Activated T-cell treated with anti-CD3 and anti-CD28 coated beads for 4 hours (primary cell): ENCODE measurements around the gene INHA.

Source experiments
- DNase-seq: peaks from one replicate; pipeline ENCODE4 v3.0.0-alpha.2; 2020

INHA gene

DNA sequence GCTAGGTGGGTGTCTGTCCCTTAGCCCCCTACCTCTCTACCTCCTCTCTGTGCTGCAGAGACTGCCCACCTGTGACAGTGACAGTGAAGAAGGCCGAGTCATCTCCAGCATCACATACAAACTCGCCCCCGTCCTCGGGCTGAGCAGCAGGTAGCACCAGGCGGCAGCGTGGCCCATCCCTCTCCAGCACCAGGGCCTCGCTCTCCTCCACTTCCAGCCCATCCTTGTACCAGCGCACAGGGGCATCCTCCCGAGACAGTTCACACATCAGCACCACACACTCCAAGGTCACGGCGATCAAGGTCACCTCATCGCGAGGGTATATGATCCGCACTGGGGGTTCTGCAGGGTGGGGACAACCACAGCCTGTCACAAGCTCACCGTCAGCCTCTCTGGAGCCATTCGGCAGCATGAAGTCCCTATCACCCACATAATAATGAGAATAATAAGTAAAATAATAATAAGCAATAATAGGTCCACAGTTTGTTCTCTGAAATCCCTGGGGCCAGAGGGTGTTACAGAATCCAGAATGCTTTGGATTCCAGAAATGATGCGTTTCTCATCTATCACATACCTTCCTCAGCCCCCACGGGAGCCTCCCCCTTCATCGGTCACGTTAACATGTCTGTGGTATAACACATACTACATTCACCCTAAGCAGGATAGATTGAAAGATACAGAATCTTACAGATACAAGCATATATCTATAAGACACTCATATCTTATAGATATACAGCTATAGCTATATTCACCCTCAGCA is 12.8 kb upstream of the INHA start:
- DNase-seq = no peak

DNA sequence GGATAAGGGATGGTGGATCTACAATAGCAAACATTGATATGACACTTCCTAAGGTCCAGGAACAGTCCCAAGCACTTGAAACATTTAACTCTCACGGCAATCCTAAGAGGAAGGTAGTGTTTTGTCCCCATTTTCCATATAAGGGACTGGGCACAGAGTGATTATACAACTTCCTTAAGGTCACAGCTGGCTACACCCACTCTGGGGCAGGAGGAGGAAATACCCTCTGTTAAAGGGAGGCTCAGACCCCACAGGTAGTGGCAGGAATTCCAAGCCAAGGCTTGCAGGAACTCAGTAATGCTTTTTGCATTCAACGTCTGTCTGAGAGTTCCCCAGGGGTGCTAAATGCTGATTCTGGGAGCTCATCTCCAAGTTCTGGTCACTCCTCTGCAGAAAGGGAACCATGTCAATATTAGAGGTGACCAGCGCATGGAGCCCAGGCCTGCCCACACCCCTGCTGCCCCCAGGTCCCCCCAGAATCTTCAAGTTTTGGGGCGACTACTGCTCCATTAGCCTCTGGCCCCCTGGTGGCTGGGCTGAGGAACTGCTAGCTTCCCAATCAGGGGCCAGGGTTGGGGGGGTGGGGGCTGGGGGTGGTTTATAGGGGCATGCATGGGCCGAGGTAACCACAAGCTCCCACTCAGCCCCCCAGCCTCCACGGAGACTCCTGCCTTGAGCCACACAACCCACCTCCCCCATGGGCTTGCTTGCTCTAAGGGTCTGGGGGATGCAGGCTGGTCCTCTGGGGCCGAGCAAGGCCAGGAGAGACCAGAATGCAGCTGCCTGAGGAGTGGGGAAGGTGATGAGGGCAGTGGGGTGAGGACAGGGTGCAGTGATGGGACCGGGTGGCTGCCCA is 11.8 kb upstream of the INHA start:
- DNase-seq = no peak

DNA sequence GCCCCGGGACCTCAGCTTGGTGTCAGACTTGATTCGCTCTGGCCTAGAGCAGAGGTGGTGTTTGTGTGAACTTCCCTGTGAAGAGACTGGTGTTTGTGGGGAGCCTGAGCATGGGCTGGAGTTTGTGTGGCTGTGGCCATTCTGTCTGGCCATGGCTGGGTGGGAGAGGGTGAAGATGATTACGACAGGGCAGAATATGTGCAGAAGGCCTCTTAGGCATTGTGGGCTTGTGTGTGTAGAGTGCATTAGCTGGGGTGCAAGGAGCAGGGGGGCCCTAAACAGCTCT is 11.3 kb upstream of the INHA start:
- no peak for DNase-seq

DNA sequence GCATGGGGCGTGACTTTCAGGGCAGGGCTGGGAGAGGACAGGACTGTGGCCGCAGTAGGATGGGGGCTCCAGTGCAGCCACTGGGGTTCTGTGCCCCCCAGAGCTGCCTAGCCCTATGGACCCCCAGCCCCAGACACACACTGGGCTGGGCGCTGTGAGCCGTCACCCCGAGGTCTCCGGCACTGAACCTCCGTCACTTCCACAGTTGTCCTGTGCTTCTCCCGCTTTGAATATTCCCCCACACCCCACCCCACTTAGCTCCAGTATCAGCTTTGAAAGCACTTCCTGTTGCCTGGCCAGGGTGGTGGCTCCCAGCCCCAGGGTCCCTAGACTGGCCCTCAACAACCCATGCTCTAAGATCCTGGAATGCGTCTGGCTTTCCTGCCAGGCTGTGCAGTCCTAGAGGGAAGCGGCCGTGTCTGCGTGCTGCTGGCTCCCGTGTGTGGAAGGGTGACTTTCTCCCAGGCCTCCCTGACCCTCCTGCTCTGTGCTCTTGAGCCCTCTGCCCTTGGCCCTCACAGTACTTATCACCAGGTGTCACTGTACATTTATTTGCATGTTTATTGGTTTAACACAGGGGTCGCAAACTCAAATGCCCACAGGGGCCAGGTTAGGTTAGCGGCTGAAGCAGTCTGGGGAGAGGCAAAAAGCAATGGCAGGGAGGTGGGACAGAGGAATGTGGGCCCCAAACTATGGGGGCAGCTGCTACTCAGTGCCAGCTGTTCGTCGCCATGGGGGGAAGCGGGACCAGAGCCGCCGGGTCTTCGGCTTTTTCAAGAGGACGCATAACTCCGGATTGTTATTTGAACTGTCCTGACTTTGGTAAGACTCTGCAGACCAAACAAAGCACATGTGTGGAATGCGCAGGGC is 10.7 kb upstream of the INHA start:
- no peak for DNase-seq

DNA sequence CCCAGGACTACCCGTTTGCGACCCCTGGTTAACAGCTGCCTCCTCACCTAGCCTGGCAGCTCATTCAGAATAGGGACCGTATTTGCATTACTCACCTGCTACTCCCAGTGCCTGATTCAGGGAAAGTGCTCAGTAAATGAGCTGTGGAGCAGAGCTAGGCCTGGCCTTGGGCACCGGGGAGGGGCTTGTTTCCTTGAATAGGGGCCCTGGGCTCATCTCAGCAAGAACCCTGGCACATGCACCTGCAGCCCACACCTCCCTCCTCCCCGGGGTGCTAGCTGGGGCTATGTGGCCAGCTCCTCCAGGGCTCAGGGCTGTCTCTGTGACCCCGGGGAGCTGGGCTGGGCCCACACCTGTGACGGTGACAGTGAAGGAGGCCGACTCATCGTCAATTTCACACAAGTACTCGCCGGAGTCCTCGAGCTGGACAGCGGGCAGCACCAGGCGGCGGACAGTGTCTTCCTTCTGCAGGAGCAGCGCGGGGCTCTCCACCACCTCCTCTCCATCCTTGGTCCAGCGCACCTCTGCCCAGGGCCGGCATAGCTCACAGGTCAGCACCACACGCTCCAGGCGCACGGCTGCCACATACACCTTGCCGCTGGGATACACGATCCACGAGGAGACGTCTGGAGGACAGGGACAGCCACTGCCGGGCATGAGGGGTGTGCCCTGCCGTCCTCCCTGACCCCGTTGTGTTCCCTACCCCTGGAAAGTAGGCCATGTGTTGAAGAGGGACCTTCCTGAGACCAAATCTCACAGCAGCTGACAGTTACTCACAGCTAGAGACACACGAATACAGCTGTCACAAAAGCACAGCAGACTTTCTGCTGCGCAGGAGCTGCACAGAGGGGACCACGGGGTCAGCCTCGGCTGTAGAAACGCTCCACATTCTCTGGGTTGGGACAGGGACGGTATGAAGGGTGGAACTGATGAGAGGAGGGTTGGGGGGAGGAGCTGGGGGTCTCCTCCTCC is 9.8 kb upstream of the INHA start:
- no peak for DNase-seq

DNA sequence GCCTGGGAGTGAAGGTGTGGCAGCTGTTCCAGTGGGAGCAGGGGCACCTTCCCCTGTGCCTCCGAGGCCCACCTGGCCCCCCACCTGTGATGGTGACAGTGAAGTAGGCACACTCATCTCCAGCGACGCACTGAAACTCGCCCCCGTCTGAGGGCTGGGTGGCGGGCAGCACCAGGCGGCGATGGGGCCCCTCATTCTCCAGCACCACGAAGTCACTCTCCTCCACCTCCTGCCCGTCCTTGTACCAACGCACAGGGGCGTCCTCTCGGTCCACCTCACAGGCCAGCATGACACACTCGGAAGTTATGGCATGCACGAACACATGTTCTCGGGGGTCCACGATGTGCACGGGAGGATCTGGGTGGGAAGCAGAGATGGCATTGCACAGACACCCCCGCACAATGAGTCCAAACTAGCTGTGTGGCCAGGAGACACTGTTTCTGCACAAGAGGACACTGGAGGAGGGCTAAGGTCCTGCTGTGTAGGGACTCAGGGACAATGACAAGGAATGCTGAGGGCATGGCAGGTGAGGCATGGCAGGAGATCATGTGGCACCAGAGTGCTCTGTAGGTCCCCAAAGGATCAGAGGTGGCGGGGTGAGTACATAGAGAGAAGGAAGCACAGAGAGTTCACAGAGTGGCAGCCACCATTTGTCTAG is 8.7 kb upstream of the INHA start:
- DNase-seq = no peak

DNA sequence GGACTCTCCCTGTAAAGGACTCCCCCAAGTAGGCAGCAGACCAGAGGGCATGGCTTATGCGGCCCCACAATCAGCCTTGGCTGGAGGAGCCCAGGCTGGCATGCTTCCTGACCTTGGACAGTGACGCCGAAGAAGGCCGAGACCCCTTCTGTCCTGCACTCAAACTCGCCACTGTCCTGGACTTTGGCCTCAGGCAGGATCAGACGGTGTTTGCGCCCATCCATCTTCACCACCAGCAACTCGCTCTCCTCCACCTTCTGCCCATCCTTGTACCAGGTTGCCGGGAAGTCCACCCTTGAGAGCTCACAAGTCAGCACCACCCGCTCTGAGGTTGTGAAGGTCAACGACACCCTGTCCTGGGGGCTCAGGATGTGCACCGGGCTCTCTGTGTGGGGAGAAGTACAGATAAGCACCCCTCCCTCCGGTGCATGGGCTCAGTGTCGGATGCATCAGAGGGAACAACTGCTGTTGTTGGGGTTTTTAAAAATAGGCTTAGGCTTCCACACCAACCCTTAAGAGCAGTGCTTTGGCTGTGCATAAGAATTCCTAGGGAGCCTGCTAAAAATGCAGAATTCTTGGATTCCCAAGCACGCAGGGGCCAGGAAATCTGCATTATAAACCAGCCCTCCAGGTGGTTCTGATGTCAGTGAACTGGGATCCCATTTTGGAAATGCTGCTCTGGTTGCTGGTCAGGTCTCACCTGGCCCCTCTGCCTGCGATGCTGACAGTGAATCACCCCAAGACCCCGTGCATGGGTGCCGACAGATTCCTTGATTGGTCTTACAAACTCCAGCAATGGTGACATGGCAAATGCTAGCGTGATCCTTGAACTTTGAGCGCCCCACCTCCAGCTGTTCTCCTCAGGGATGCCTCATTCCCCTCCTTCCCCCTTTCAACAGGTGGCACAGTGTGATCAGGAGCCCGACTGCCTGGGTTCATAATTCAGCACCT is 6.7 kb upstream of the INHA start:
- no peak for DNase-seq

DNA sequence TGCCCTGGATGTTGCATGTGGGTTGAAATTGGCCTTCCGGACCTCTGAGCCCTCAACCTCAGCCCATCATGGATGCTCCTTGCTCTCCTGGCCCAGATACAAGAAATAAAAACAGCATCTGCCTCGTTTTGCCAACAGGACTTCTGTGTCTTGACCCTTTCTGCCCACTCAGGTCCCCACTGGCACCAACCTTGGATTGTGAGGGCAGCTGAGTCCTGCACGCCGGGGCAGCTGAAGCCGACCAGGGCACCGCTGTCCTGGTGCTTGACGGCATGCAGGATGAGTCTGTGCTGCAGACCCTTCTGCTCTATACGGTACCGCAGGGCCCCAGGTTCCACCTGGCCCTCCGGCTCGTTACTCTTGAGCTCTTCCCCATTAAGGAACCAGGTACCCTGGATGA is 5.5 kb upstream of the INHA start:
- DNase-seq = no peak

DNA sequence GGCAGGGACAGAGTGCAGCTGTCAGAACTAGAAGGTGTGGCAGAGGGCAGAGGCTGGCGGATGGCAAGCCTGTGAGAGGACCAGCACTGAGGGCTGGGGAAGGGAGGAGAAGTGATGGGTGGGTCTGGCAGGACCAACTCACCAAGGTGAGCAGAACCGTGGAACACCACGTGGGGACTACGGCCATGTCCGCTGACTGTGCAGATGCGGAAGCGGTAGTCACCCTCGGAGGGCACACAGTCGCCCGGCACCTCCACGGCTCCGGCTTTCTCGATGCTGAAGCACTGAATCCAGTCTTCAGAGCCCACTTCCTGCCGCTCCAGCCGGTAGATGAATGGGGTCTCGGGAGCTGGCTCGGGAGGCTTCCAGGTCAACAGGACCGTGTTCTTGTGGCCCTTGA is 5.0 kb upstream of the INHA start:
- no peak for DNase-seq

DNA sequence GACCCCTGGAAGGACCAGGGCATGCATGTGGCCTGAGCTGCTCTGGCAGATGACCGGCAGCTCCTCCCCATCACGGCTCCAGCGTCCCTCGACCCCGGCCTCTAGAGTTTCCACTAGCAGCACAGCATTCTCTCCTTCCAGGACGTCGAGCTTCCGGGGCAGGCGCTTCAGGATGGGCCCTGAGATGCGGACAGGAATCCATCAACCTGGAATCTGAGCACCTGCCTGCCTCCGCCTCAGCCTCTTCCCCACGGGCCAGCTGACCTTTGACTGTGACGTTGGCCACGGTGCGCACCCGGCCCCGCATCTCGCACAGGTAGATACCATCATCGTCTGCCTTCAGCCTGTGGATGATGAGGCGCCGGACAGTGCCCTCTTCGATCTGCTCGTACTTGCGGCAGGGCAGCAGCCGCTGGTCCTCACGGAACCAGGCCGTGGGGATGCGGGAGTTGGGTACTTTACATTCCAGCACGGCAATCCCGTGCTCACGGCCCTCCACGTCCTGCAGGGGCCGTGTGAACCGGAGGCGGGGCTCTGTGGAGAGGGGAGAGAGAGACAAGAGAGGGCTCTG is 4.2 kb upstream of the INHA start:
- DNase-seq = no peak

DNA sequence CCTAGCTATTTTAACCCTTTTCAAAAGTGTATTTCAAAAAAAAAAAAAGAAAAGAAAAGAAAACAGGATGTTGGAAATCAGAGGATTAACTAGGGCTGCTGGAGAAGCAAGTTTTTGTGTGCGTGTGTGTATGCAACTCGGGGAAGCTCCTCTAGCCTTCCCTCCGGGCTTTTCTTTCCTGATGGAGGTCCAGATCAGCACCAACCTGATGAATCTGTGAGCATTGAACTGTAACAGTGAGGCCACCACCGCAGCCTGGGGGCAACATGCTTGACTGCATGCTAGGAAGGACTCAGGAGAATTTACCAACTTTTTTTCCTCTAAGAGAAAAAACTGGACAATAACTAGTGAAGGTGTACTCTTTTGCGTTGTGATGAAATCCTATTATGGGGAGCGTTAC is 3.1 kb upstream of the INHA start:
- no peak for DNase-seq

DNA sequence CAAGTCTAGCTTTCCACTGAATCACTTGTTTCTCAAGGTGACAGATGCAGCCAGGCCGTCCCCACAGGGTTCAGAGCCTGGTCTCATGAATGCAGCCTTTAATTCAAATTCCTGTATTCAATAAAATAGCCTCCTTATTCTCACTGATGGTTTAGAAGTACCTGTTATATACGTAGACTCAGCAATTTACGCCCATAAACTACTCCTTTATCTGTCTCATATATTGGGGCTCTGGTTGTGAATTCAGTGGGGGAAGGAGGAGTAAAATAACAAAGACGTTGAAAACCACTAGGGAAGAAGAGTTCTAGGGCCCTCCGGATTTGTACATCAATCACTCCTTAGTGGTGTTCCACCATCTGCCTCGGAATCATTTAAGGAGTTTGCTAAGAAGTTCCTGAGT is 2.5 kb upstream of the INHA start:
- no peak for DNase-seq

DNA sequence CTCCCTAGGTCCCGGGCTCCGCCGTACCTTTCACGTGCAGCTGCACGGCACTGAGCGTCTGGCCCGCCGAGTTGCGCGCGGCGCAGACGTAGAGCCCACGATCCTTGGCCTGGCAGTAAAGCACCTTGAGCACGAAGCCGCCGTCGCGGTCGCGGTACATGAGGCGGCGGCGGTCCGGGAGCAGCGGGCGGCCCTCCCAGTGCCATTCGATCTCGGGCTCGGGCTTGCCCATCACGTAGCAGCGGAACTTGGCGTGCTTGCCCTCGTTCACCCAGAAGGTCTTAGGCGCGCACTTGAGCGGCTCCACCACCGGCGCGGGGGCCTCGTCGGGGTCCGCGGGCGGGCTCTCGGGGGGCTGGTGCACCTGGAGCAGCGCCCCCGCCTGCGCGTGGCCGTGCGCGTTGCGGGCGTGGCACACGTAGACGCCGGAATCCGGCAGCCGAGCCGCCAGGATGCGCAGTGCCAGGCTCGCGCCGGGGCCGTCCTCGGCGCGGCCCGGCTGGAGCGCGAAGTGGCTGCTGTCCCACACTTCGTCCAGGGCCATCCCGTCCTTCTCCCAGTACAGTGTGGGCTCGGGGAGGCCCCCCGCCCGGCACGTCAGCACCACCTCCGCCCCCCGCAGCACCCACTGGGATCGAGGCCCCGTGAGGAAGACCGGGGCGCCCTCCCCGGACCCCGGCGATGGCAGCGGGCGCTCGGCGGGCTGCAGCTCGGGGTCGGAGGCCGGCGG is 1.8 kb upstream of the INHA start:
- no peak for DNase-seq

DNA sequence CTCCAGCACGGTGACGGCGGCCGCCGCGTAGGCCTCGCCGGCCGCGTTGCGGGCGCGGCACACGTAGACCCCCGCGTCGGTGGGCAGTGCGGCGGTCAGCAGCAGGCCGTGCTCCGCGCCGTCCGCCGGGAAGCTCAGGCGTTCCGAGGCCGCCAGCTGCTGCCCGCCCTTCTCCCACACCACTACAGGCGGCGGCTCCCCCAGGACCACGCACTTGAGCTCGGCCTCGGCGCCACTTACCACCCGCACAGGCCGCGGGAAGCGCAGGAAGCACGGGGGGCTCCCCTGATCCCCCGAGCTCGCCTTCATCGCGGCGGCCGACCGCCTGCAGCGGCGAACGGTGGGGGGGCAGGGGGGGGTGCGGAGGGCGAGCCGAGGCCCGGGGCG is 1.2 kb upstream of the INHA start:
- DNase-seq = no peak

DNA sequence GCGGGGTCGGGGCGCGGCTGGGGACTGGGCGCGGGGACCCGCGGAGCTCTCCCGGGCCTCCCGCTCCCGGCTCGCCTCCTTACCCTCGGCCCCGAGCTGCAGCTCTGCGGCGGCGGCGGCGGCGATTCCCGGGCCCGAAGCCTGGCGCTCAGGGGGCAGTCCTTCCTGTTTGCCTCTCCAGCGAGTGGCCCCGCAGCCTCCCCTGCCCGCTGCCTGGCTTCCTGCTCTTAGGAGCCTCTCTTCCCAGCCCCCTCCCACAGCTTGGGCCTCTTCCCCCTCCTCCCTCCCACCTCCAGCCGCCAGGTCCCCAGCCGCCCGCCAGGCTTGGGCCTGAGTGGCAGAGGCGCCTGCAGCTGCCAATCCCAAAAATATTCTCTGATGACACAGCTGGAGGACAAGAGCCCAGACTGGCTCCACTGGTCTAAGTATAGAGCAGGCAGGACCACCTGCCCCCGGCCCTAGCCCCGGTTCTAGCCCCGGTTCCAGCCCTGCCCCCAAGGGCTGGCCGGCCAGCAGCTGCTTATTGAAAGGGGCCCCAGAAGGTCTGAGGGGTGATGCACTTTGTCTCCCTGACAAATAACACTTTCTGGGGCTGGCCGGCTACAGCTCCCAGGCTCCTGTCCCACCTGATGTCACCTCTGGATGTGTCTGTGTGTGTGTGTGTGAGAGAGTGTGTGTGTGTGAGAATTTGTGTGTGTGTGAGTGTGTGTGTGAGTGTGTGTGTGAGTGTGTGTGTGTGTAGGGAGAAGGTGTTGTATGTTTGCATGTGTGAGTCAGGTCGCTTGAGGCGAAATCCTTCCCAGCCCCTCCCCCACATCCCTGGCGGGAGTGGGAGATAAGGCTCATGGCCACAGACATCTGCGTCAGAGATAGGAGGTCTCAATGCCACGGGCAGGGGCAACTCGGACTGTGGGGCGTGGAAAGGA is 536 bp upstream of the INHA start, which contains the start of gene OBSL1:
Gene OBSL1 (minus strand): TSS at position 229 of the 926 bp plus-strand sequence. CDS start 307 bp downstream, outside the sequence.
- no peak for DNase-seq

DNA sequence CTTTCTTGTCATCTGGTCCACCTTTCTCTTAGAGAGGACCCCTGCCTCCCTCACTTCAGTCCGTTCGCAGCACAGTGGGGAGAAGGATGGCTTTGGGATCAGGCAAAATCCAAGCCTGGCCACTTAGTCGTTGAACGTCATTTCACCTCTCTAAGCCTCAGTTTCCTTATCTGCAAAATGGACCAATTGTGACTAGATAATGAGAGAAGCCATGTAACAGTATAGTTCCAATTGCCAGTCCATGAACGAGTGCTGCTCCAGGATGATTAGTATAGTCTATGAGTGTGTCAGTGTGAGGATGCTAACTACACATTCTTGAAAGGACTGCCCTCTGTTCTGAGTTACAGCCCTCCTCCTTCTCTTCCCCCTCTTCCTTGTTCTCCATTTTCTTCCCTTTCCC is 1.1 kb downstream of the INHA start:
- no peak for DNase-seq

DNA sequence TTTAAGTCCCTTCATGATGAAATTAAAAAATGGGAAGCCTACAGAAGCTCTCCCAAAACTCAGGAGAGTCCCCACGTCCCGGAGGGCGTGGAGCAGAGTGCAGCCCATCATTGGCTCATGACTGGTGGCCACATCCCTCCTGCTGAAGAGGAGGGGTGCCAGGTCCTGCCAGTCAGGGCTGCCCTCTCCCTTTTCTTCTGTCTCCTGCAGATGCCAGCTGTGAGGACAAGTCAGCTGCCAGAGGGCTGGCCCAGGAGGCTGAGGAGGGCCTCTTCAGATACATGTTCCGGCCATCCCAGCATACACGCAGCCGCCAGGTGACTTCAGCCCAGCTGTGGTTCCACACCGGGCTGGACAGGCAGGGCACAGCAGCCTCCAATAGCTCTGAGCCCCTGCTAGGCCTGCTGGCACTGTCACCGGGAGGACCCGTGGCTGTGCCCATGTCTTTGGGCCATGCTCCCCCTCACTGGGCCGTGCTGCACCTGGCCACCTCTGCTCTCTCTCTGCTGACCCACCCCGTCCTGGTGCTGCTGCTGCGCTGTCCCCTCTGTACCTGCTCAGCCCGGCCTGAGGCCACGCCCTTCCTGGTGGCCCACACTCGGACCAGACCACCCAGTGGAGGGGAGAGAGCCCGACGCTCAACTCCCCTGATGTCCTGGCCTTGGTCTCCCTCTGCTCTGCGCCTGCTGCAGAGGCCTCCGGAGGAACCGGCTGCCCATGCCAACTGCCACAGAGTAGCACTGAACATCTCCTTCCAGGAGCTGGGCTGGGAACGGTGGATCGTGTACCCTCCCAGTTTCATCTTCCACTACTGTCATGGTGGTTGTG is 2.6 kb downstream of the INHA start:
- DNase-seq = no peak
